GM18508 (cell line): ENCODE results near the gene RPEL1.
"Not testable (repeated sequence)": the region's sequence is repeated elsewhere in the genome, so short reads cannot be mapped to it uniquely, and the experiment has no call there.

ENCODE experiments used
- ATAC-seq: cut with Tn5 transposase; IDR thresholded peaks from one replicate; pipeline ENCODE4 v1.9.1; 2021; ENCODE audit warnings: moderate number of reproducible peaks; ENCODE audit not compliant: insufficient read depth, unreplicated experiment

The RPEL1 gene

DNA sequence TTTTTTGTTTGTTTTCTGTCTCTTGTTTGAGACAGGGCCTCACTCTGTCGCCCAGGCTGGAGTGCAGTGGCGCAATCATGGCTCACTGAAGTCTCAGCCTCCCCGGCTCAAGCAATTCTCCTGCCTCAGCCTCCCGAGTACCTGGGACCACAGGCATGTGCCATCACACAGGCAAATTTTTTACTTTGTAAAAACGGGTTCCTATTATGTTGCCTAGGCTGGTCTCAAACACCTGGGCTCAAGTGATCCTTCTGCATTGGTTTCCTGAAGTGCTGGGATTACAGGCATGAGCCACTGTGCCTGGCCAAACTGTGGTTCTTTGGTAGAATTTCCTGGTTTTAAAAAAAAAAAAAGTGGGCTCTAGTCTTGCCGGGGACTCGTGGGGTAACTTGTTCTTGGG is at the start of gene RPEL1:
Gene RPEL1, plus strand, starts transcription at position 301 of the 400 bp plus-strand sequence. CDS start 110 bp downstream, outside the sequence.
- not testable (repeated sequence) for ATAC-seq

DNA sequence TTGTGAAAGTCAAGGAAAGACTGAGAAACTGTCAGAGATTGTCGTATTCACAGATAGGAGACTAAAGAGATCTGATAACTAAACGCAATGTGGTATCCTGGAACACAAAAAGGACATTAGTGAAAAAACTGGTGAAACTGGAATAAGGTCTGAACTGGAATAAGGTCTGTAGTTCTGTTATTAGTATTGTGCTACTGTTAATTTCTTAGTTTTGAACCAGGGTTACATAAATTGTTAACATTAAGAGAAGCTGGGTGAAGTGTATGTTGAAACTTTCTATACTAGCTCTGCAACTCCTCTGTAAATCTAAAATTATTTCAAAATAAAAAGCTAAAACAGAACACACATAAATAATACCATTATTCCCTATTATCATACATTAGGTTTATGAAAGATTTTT is 49.2 kb upstream of the RPEL1 start:
- no peak for ATAC-seq

DNA sequence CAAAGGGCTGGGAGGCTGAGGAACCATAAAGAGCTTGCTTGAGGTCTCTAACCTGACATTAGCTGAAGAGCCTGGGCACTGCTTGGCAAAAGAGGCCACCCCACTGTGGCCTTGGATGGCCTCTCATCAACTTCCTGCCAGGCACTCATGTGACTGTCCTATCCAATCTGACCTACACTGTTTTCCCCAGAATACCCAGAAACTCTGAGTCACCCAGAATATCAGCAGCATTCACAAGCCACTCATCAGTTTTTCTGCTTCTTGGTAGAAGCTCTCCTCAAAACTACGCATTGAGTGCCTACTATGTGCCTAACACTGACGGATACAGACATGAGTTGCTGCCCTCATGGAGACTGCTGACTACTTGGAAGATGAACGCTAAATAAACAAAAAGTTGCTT is 48.5 kb upstream of the RPEL1 start:
- ATAC-seq, result no peak

DNA sequence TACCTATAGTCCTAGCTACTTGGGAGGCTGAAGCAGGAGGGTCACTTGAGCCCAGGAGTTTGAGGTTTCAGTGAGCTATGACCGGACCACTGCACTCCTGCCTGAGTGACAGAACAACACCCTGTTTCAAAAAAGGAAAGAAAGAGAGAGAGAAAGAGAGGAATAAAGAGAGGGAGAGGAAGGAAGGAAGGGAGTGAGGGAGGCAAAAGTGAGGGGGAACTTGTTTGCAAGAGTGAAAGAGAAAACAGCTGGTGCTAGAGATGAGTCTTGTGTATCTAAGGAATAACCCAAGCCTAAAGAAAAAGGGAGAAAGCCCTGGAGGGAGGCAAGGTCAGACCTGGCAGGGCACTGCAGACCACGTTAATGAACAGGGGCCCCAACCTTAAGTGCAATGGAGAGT is 47.8 kb upstream of the RPEL1 start:
- no peak for ATAC-seq

DNA sequence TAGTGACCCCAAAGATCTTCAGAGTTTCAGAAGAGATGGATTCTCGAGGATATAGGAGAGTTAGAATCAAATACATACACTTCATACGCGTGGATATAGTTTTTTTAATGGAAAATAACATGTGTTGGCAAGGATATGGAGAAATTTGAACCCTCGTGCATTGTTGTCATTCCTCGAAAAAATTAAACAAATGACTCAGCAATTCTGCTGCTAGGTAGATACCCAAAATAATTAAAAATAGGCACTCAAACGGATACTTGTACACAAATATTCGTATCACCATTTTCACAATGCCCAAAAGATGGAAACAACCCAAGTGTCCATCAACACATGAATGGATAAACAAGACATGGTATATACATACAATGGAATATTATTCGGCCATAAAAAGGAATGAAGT is 47.0 kb upstream of the RPEL1 start:
- no peak for ATAC-seq

DNA sequence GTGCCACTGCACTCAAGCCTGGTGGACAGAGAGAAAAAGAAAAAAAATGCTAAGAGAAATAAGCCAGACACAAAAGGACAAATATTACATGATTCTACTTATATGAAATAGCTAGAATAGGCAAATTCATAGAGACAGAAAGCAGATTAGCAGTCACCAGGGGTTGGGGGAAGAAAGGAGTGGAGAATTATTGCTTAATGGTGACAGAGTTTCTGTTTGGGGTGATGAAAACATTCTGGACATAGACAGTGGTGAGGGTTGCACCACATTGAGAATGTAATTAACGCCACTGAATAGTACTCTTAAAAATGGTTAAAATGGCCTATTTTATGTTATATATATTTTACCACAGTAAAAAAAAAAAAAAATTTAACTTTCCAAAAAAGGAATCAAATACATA is 46.2 kb upstream of the RPEL1 start:
- ATAC-seq, result no peak

DNA sequence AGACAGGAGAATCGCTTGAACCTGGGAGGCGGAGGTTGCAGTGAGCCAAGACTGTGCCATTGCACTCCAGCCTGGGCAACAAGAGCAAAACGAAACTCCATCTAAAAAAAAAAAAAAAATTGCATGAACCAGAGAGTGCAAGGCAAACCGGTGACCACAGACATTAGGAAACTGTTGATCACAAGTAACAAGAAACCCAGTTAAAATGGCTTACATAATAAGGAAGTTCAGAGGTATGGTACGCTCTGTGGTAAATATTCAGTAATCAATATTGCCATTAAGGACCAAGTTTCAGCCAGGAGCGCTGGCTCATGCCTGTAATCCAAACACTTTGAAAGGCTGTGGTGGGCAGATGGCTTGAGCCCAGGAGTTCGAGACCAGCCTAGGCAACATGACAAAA is 43.4 kb upstream of the RPEL1 start:
- ATAC-seq, result no peak

DNA sequence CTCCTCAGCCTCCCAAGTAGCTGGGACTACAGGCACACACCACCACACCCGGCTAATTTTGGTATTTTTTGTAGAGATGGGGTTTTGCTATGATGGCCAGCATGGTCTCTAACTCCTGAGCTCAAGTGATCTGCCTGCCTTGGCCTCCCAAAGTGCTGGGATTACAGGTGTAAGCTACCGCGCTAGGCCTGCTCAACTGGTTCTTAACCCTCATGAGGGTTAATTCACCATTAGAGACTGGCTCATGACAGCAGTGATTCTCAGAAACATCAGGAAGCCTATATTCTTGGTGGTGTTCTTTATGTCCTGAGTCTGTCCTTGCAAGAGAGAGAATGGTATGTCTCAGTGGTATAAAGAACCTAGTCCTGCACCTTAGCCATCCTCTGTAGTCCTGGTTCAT is 42.2 kb upstream of the RPEL1 start:
- no peak for ATAC-seq

DNA sequence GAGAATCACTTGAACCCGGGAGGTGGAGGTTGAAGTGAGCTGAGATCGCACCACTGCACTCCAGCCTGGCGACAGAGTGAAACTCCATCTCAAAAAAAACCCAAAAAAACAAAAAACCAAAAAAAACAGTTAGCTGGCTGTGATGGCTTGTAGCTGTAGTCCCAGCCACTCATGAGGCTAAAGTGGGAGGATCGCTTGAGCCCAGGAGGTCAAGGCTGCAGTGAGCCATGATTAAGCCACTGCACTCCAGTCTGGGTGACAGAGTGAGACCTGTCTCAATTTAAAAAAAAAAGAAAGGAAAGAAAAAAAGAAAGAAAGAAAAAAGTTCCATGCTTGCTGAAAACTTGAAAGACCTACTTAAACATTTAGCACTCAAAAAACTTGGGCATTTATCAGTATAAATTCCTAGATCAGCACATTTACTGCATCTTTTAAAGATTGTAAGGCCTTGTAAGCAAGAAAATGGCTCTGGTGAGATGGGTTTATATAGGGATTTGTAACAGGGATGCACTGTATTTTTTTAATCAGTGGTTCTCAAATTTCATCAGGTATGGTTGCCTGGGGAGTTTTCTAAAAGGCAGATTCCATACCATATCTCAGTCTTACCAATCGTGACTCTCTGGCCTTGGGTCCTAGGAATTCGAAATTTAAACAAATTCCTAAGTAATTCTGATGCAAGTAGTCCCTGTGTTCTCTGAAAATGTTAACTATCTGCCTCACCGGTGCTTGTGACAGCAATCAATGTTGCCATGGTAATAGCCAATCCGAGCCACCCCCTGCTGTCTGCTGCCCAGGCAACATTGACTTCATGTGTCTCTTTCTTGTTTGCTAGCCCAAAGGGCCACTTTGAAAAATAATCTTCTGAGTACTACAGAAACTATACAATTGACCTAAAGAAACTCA is 41.1 kb upstream of the RPEL1 start:
- ATAC-seq, result no peak

DNA sequence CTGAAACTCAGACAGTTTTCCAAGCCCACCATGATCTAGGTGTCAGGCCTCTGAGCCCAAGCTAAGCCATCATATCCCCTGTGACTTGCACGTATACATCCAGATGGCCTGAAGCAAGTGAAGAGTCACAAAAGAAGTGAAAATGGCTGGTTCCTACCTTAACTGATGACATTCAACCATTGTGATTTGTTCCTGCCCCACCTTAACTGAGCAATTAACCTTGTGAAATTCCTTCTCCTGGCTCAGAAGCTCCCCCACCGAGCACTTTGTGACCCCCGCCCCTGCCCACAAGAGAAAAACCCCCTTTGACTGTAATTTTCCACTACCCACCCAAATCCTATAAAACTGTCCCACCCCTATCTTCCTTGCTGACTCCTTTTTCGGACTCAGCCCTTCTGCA is 40.3 kb upstream of the RPEL1 start:
- ATAC-seq, result not testable (repeated sequence)

DNA sequence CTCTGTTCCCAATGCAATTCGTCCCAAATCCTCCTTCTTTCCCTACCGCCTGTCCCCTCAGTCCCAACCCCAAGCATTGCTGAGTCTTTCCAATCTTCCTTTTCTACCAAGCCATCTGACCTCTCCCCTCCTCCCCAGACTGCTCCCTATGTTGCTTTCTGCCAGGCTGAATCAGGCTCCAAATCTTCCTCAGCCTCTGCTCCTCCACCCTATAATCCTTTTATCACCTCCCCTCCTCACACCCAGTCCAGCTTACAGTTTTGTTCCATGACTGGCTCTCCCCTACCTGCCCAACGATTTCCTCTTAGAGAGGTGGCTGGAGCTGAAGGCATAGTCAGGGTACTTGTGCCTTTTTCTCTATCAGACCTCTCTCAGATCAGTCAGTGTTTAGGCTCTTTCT is 39.0 kb upstream of the RPEL1 start:
- not testable (repeated sequence) for ATAC-seq

DNA sequence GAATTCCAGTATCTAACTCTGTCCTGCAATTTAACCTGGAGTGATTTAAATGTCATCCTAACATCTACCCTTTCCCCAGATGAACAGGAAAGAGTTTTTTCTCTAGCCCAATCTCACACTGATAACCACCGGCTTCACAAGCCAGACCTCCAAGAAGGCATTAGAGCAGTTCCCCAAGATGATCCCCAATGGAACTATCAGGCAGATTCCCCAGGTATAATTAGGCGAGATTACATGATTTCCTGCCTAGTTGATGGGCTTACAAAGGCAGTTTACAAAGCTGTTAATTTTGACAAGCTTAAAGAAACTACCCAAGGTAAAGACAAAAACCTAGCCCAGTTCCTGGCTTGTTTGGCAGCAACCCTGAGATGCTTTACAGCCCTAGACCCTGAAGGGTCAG is 38.5 kb upstream of the RPEL1 start:
- ATAC-seq, result no peak

DNA sequence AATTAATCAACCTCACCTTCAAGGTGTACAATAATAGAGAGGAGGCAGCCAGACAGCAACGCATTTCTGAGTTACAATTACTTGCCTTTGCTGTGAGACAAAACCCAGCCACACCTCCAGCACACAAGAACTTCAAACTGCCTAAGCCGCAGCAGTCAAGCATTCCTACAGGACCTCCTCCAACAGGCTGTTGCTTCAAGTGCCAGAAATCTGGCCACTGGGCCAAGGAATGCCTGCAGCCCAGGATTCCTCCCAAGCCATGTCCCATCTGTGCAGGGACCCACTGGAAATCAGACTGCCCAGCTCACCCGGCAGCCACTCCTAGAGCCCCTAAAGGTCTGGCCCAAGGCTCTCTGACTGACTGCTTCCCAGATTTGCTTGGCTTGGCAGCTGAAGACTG is 38.0 kb upstream of the RPEL1 start:
- ATAC-seq, result not testable (repeated sequence)

DNA sequence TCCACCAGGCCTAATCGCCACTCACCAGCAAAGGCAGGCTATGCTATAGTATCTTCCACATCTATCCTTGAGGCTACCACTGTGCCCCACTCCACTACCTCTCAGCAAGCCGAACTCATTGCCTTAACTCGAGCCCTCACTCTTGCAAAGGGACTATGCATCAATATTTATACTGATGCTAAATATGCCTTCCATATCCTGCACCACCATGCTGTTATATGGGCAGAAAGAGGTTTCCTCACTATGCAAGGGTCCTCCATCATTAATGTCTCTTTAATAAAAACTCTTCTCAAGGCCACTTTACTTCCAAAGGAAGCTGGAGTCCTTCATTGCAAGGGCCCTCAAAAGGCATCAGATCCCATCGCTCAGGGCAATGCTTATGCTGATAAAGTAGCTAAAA is 35.4 kb upstream of the RPEL1 start:
- ATAC-seq, result not testable (repeated sequence)

DNA sequence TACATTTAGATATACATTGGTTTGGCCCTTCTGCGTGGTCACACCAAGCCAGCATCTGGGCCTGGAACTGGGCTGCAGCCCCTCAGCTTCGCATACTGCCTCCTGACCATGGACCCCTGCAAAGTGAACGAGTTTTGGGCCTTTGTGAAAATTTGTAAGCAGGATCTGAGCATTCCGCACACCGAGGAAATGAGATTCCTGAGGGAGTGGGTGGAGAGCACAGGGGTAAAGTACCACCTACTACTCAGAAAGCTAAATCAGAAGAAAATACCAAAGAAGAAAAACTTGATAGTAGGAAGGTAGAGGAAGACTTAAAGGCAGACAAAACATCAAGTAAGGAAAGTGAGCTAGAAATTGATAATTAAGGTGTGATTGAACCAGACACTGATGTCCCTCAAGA is 30.1 kb upstream of the RPEL1 start:
- ATAC-seq, result no peak

DNA sequence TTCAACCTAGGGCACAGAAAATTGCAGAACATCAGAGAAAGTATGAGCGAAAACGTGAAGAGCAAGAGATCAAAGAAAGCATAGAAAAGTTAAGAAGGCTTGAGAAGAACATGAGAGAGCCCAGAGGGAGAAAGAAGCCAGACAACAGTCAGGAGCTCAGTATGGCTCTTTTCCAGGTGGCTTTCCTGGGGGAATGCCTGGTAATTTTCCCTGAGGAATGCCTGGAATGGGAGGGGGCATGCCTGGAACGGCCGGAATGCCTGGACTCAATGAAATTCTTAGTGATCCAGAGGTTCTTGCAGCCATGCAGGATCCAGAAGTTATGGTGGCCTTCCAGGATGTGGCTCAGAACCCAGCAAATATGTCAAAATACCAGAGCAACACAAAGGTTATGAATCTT is 29.3 kb upstream of the RPEL1 start:
- not testable (repeated sequence) for ATAC-seq

DNA sequence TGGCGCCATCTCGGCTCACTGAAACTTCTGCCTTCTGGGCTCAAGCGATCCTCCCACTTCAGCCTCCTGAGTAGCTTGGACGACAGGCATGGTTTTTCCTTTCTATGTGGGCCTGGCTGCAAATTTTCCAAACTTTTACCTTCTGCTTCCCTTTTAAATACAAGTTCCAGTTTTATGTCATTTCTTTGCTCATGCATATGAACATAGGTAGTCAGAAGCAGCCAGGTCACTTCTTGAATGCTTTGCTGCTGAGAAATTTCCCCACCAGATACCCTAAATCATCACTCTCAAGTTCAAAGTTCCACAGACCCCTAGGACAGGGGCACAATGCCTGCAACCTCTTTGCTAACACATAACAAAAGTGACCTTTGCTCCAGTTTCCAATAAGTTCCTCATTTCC is 21.6 kb upstream of the RPEL1 start:
- ATAC-seq, result no peak

DNA sequence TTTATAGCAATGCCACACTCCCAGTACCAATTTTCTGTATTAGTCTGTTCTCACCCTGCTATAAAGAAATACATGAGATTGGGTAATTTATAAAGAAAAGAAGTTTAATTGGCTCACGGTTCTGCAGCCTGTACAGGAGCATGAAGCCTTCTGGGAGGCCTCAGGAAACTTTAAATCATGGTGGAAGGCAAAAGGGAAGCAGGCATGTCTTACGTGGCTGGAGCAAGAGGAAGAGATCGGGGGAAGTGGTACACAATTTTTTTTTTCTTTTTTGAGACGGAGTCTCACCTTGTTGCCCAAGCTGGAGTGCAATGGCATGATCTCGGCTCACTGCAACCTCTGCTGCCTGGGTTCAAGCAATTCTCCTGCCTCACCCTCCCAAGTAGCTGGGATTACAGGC is 21.0 kb upstream of the RPEL1 start:
- ATAC-seq, result not testable (repeated sequence)

DNA sequence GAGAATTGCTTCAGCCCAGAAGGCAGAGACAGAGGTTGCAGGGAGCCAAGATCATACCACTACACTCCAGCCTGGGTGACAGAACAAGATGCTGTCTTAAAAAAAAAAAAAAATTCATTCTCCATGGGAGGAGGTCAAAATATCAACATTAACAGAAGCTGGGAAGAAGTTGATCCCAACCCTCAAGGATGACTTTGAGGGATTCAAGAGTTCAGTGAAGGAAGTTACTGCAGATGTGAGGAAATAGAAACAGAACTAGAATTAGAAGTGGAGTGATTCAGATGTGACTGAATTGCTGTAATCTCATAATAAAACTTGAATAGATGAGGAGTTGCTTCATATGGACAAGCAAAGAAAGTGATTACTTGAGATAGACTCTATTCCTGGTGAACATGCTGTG is 19.7 kb upstream of the RPEL1 start:
- no peak for ATAC-seq

DNA sequence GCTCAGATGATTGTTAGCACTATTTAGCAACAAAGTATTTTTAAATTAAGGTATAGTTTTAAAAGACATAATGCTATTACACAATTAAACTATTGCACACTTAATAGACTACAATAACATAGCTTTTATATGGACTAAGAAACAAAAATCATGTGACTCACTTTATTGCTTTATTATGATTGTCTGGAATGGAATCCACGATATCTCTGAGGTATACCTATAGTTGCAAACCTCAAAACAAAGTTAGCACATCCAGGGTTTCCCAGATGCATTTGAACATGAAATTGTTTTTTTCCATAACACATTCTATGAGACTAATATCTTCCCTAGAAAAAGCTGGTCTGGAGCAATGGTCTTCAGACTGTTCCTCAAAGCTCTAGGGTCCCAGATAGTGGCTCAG is 18.3 kb upstream of the RPEL1 start:
- ATAC-seq, result no peak

DNA sequence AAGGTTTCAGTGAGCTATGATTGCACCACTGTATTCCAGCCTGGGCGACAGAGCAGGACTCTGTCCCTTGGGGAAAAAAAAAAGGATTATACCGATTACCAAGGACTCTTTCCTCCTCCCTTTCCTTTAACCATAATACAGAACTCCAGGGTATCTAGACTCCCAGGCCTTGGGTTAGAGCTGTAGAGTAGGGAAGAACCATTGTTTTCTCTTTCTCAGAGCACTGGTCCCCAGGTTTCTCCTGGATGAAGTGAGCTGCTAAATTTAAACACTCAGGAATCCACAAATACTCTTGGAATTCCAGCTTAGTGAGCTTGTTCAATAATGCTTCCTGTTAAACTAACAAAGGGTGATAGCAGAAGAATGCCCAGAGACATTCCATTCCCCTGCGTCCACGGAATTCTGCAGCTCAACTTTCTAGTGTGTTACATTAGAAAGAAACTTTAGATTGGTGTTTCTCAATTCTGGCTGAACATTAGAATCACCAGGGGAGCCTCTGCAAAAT is 14.6 kb upstream of the RPEL1 start:
- ATAC-seq, result no peak

DNA sequence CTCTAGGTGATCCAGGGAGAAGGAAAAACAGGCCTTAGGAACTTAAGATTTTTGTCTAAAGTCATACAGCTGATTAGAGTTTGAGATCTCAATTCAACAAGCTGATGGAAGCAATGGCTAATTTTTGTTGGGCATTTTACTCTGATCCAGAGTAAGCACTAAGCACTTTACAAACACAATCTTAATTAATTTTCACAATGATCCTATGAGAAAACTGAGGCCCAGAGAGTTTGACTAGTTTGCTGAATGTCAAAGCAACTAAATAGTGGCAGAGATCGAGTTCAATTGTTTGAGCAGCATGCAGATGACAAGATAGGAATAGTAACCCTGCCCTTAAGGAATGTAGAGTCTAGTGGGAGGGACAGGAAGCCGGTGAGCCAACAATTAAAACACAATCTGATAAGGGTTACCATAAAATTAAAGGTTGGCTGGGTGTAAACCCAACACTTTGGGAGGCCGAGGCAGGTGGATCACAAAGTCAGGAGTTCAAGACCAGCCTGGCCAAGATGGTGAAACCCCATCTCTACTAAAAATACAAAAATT is 13.5 kb upstream of the RPEL1 start:
- ATAC-seq, result no peak
